ENCODE data around the gene SUN2. TPM values are rescaled to one million over a fixed set of nuclear protein-coding genes. Genes with fewer than 3 reads are reported as not detected.

SUN2 gene
- total and polyA plus RNA-seq, 8 donors = 58.1 to 174 (median 72.4) TPM

DNA sequence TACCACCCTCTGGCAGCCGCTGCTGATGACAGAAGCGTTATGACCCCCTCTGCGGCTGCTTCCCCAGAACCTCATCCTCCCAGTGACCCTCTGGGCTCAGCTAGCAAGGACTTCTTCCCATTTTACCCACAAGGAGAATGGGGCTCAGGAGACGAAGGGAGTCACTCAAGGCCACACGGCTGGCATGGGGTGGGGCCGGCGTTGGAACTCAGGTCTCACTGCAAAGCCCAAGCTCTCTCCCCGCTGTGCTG lies 16.8 kb upstream of the SUN2 start:
- no peak overlapping the region for H3K27ac ChIP-seq
- no peaks in the 10 kb centered on the region for H3K4me1 ChIP-seq
- no peaks in the 10 kb centered on the region for H3K9me3 ChIP-seq
- ATAC-seq (no peak), DNase-seq (no peak)
- TF ChIP-seq CTCF (IDR thresholded peaks at IDR 0.05) = no peak
- no peaks in the 10 kb centered on the region for H3K27me3 ChIP-seq
- H3K4me3 ChIP-seq = no peak overlapping the region
- intact Hi-C loops (cut with DNase I) = loop anchor here in 1 of 2 donors (10.0 kb wide), 1 partner anchor 232 kb away; no protein-coding TSS in a partner anchor
- no peaks in the 10 kb centered on the region for H3K36me3 ChIP-seq

DNA sequence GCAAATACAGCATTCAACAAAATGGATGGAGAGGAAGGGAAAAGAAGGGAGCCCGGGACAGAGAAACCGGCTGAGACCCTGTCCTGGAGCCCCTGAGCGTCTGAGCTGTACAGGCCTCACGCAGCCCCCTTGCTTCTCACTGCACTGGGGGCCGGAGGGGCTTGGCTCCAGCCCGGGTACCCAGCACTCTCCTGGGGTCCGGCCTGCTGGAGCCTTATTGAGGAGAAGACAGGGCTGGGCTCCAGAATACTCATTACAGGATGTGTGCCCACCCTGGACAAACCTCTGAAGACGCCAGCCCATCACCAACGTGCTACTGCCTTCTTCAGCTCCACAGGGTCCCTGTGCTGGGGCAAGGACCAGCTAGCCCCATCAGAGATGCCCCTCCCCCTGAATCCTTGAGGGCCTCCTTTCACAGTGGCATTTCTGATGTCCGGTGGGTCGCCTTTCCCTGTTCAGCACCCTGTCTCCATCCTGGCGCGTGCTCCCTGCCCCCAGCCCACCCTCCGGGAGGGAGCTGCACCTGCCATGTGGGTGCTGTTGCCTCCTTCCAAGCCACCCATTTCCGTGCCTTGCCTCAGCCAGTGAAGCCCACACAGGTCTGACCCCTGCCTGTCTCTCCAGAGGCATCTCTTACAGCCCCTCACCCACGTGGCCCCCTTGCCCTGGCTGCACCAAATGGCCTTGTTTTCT lies 14.6 kb upstream of the SUN2 start:
- no peak overlapping the region for H3K4me3 ChIP-seq
- H3K9me3 ChIP-seq = no peaks in the 10 kb centered on the region
- H3K36me3 ChIP-seq = no peaks in the 10 kb centered on the region
- no peaks in the 10 kb centered on the region for H3K4me1 ChIP-seq
- H3K27ac ChIP-seq = no peak overlapping the region
- TF ChIP-seq CTCF (IDR thresholded peaks at IDR 0.05) = no peak
- ATAC-seq (no peak), DNase-seq (no peak)
- peaks cover 0 to 9% of the 10 kb centered on the region in 2 donors for H3K27me3 ChIP-seq
- intact Hi-C loops (cut with DNase I) = loop anchor here in 1 of 2 donors (10.0 kb wide), 1 partner anchor 234 kb away; no protein-coding TSS in a partner anchor

DNA sequence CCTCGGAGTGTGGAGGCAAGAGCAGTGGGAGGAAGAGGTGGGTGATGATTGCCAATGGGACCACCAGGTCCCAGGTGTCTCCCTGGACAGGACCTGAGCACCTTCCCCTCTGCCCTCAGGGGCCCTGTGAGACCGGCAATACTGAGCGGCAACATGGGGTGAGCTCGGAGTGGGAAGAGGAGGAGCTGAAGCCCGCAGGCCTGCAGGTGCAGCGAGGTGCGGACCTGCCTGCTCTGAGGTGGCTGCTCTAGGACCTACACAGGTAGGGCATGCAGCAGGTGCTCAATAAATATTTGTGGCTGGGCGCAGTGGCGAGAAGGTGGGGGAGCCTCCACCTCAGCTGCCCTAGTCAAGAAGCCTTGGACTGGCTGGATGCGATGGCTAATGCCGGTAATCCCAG lies 12.2 kb upstream of the SUN2 start:
- Histone ChIP-seq H3K9me3 (no peaks in the 10 kb centered on the region), H3K27ac (no peak overlapping the region), H3K36me3 (no peaks in the 10 kb centered on the region), H3K4me1 (no peaks in the 10 kb centered on the region), H3K27me3 (peaks cover 0 to 12% of the 10 kb centered on the region in 2 donors), H3K4me3 (no peak overlapping the region)
- DNase-seq (peak in 1 of 4 donors; percentile 53), ATAC-seq (no peak)
- intact Hi-C loops (cut with DNase I) = no loop called here
- no peak for TF ChIP-seq CTCF (IDR thresholded peaks at IDR 0.05)

DNA sequence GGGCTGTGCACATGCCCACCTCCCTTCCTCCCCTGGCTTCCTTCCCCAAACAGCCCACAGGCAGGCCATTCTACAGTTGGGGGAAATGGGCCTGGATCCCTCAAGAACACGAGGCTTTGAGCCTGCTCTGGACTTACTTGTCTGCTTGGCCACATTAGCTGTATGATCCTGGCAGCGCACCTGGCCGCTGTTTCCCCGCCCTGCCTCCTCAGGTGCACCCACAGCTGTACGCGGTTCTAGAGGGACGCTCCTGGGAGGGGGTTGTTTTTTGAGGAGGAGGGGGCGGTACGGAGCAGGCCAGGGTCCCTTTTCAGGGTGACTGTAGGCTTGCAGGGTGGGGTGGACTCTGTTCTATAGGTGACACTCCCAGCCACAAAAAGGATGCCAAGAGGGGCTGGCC lies 11.5 kb upstream of the SUN2 start:
- Histone ChIP-seq H3K4me3 (no peak overlapping the region), H3K9me3 (no peaks in the 10 kb centered on the region), H3K27ac (no peak overlapping the region), H3K4me1 (no peaks in the 10 kb centered on the region), H3K27me3 (peaks cover 0 to 12% of the 10 kb centered on the region in 2 donors), H3K36me3 (no peaks in the 10 kb centered on the region)
- peak in 1 of 4 donors; percentile 23 for DNase-seq
- intact Hi-C loops (cut with DNase I) = no loop called here
- ATAC-seq = no peak
- TF ChIP-seq CTCF (IDR thresholded peaks at IDR 0.05) = no peak

- ATAC-seq = peak; percentile 59
- DNase-seq = peak in 1 of 4 donors; percentile 82
- no peaks in the 10 kb centered on the region for H3K4me1 ChIP-seq
- intact Hi-C loops (cut with DNase I) = no loop called here
- H3K27me3 ChIP-seq = peaks cover 0 to 12% of the 10 kb centered on the region in 2 donors
- H3K4me3 ChIP-seq = no peak overlapping the region
- no peaks in the 10 kb centered on the region for H3K36me3 ChIP-seq
- TF ChIP-seq CTCF (IDR thresholded peaks at IDR 0.05) = peak; percentile 35 to 66
- H3K27ac ChIP-seq = no peak overlapping the region
- no peaks in the 10 kb centered on the region for H3K9me3 ChIP-seq
These were observed 10.4 kb upstream of the SUN2 start for GRCh38 chr22:38766076-38766777.
